OCI-LY1 (cell line): ENCODE data around the gene VKORC1.

Experiments used
- H2AFZ ChIP-seq: fragments of 200-600 bp; sonication (generic), shearing (Covaris generic); 2 replicates; pipeline ENCODE4 v1.6.0; 2014; ENCODE audit warnings: antibody characterized with exemption, mild to moderate bottlenecking, low read length
- H3F3A ChIP-seq: fragments of 200-600 bp; sonication (generic), shearing (Covaris generic); 2 replicates; pipeline ENCODE4 v1.6.0; 2014; ENCODE audit warnings: mild to moderate bottlenecking, antibody characterized with exemption, low read length, moderate library complexity; ENCODE audit not compliant: insufficient read depth
- H3K27ac ChIP-seq: fragments of 200-600 bp; sonication (generic); 2 replicates; pipeline ENCODE4 v1.5.1; 2014; ENCODE audit warnings: low read length, mixed run types, mild to moderate bottlenecking, low read depth; ENCODE audit not compliant: poor library complexity, severe bottlenecking
- H3K27me3 ChIP-seq: fragments of 200-600 bp; sonication (generic); 2 replicates; pipeline ENCODE4 v1.6.0; 2014; ENCODE audit warnings: antibody characterized with exemption, mild to moderate bottlenecking, low read length, moderate library complexity; ENCODE audit not compliant: insufficient read depth
- H3K36me3 ChIP-seq: fragments of 200-600 bp; sonication (generic); 2 replicates; pipeline ENCODE4 v1.6.1; 2014; ENCODE audit warnings: mild to moderate bottlenecking, antibody characterized with exemption, low read length, moderate library complexity, mixed read lengths; ENCODE audit not compliant: insufficient read depth
- H3K4me1 ChIP-seq: fragments of 200-600 bp; sonication (generic); 2 replicates; pipeline ENCODE4 v1.5.1; 2014; ENCODE audit warnings: mild to moderate bottlenecking, low read length, moderate library complexity; ENCODE audit not compliant: insufficient read depth, severe bottlenecking
- H3K4me2 ChIP-seq: fragments of 200-600 bp; sonication (generic), shearing (Covaris generic); 2 replicates; pipeline ENCODE4 v1.6.1; 2014; ENCODE audit warnings: low read length
- H3K4me3 ChIP-seq: fragments of 200-600 bp; sonication (generic); 2 replicates; pipeline ENCODE4 v1.5.1; 2014; ENCODE audit warnings: low read length, low read depth, mild to moderate bottlenecking, mixed read lengths; ENCODE audit not compliant: poor library complexity, severe bottlenecking
- H3K79me2 ChIP-seq: fragments of 200-600 bp; shearing (Covaris generic); 2 replicates; pipeline ENCODE4 v1.6.1; 2016; ENCODE audit warnings: mixed run types, low read length, mixed read lengths; ENCODE audit not compliant: insufficient read depth
- H3K9ac ChIP-seq: fragments of 200-600 bp; sonication (generic), shearing (Covaris generic); 2 replicates; pipeline ENCODE4 v1.6.1; 2014; ENCODE audit warnings: mild to moderate bottlenecking, low read length, mixed read lengths
- H3K9me2 ChIP-seq: fragments of 200-600 bp; sonication (generic), shearing (Covaris generic); 2 replicates; pipeline ENCODE4 v1.6.1; 2014; ENCODE audit warnings: low read depth, mild to moderate bottlenecking, low read length, mixed read lengths
- H3K9me3 ChIP-seq: fragments of 200-600 bp; shearing (Covaris generic); 2 replicates; pipeline ENCODE4 v1.6.1; 2014; ENCODE audit warnings: low read length, mixed read lengths
- H4K20me1 ChIP-seq: fragments of 200-600 bp; sonication (generic), shearing (Covaris generic); 2 replicates; pipeline ENCODE4 v1.6.0; 2016; ENCODE audit warnings: mild to moderate bottlenecking, low read length; ENCODE audit not compliant: insufficient read depth
- CTCF ChIP-seq: fragments of 200-600 bp; sonication (generic), shearing (Covaris generic); IDR thresholded peaks from 2 replicates; pipeline ENCODE4 v1.5.1; 2017; ENCODE audit warnings: mild to moderate bottlenecking, antibody characterized with exemption, low read length, moderate library complexity, mixed read lengths
- EZH2 ChIP-seq: fragments of 200-600 bp; sonication (generic), shearing (Covaris generic); IDR thresholded peaks from 2 replicates; pipeline ENCODE4 v1.8.0; 2017; ENCODE audit warnings: borderline replicate concordance, mixed run types, mild to moderate bottlenecking, antibody characterized with exemption, low read length, moderate library complexity, mixed read lengths

The VKORC1 gene

GRCh38 chr16:31092330-31092729 is 2.3 kb downstream of the VKORC1 start:
- H3K27ac ChIP-seq = no peak overlapping the region
- H3K4me2 ChIP-seq = no peak overlapping the region

DNA sequence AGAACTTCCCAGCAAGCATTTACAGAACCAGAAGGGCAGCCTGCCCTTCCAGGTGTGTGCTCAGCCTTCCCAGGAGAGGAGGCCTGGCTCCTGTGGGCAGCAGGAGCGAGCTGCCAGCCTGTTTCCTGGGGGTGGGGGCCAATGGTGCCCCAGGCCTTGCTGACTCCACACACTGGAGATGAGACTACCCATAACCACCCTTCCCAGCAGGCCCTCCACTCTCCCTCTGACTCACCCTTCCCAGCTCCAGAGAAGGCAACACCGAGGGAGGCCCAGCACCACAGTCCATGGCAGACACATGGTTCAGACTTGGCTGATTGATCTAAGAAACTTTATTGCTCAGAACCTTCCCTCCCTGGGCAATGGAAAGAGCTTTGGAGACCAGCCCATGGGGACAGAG is 4.1 kb downstream of the VKORC1 start:
- H3K9me2 ChIP-seq = no peaks in the 10 kb centered on the region
- H3K9me3 ChIP-seq = no peaks in the 10 kb centered on the region
- no peaks in the 10 kb centered on the region for H4K20me1 ChIP-seq
- TF ChIP-seq CTCF (no peak), EZH2 (no peak)
- no peak overlapping the region for H3K9ac ChIP-seq
- H3K27me3 ChIP-seq = no peaks in the 10 kb centered on the region
- H3K79me2 ChIP-seq = no peaks in the 10 kb centered on the region
- H3K27ac ChIP-seq = no peak overlapping the region
- no peak overlapping the region for H2AFZ ChIP-seq
- no peak overlapping the region for H3K4me3 ChIP-seq
- no peaks in the 10 kb centered on the region for H3F3A ChIP-seq
- no peak overlapping the region for H3K4me2 ChIP-seq
- H3K4me1 ChIP-seq = peaks cover 13% of the 10 kb centered on the region
- H3K36me3 ChIP-seq = peaks cover 21% of the 10 kb centered on the region; the same call in 1 of the 2 replicates

More at GRCh38 chr16:31092330-31092729, 2.3 kb downstream of the VKORC1 start:
- no peaks in the 10 kb centered on the region for H3K79me2 ChIP-seq
- peaks cover 16% of the 10 kb centered on the region for H3K4me1 ChIP-seq
- no peaks in the 10 kb centered on the region for H3K9me2 ChIP-seq
- H4K20me1 ChIP-seq = no peaks in the 10 kb centered on the region
- TF ChIP-seq CTCF (no peak), EZH2 (no peak)
- no peaks in the 10 kb centered on the region for H3K27me3 ChIP-seq
- no peak overlapping the region for H3K9ac ChIP-seq
- H3K4me3 ChIP-seq = no peak overlapping the region
- H3F3A ChIP-seq = no peaks in the 10 kb centered on the region
- H3K9me3 ChIP-seq = no peaks in the 10 kb centered on the region
- no peak overlapping the region for H2AFZ ChIP-seq
- peaks cover 19% of the 10 kb centered on the region; the same call in 1 of the 2 replicates for H3K36me3 ChIP-seq

- Histone ChIP-seq H3K4me2 (no peak overlapping the region), H3K4me3 (no peak overlapping the region), H3K27me3 (no peaks in the 10 kb centered on the region), H3K9ac (no peak overlapping the region), H3K4me1 (peaks cover 7% of the 10 kb centered on the region), H2AFZ (no peak overlapping the region), H3K9me3 (no peaks in the 10 kb centered on the region), H3F3A (no peaks in the 10 kb centered on the region), H3K79me2 (no peaks in the 10 kb centered on the region), H4K20me1 (no peaks in the 10 kb centered on the region), H3K9me2 (no peaks in the 10 kb centered on the region), H3K36me3 (peaks cover 24% of the 10 kb centered on the region; the same call in 1 of the 2 replicates), H3K27ac (no peak overlapping the region)
- TF ChIP-seq CTCF = no peak
- TF ChIP-seq EZH2 = no peak
Measured at GRCh38 chr16:31089199-31089598, 5.4 kb downstream of the VKORC1 start.
